H7 (cell line): ENCODE measurements around the gene PTPRD. TPM values are rescaled to one million over a fixed set of nuclear protein-coding genes. Genes with fewer than 3 reads are reported as not detected.

Experiments used
- DNase-seq: peaks from one replicate; pipeline ENCODE4 v3.0.0; 2012
- H3K27me3 ChIP-seq: 2 replicates; pipeline ENCODE4 v1.6.0; 2011; ENCODE audit warnings: mild to moderate bottlenecking, low read length; ENCODE audit not compliant: control insufficient read depth, insufficient read depth
- H3K36me3 ChIP-seq: replicated peaks from 2 replicates; pipeline ENCODE4 v1.5.1; 2011; ENCODE audit warnings: low read length; ENCODE audit not compliant: control insufficient read depth, insufficient read depth
- H3K4me3 ChIP-seq: 2 replicates; pipeline ENCODE4 v1.5.1; 2011; ENCODE audit warnings: low read depth, mild to moderate bottlenecking, control low read depth, low read length, moderate library complexity; ENCODE audit not compliant: insufficient read depth
- total RNA-seq: library from RNA; depleted of rRNA; stranded (reverse); fragments of >200 nt; shearing (Covaris generic); gene quantifications from 2 replicates; pipeline ENCODE4 v1.2.3, GENCODE V29; 2014

PTPRD gene
- total RNA-seq, 1 experiment from 2014 or later = 21.5 TPM

DNA sequence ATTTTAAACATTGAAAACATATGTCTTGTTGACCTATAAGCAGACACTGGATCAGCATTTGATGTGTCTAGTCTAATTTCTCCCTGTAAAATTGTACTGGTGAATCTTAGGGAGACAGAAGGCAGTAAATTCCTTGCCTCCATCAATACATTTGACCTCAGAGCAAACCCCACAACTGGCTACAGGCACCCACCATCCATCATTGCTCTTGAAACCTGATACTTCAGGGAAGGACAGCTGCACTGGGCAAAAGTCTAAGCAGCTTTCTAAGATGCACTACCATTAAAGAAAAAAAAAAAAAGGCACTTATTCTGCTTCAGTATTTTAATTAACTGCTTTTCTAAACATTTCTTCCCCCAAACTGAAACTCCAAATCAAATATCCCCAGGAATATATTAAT is 1761.9 kb downstream of the PTPRD start:
- H3K4me3 ChIP-seq = no peak overlapping the region
- DNase-seq = no peak
- H3K36me3 ChIP-seq = no peaks in the 10 kb centered on the region
- no peaks in the 10 kb centered on the region for H3K27me3 ChIP-seq

DNA sequence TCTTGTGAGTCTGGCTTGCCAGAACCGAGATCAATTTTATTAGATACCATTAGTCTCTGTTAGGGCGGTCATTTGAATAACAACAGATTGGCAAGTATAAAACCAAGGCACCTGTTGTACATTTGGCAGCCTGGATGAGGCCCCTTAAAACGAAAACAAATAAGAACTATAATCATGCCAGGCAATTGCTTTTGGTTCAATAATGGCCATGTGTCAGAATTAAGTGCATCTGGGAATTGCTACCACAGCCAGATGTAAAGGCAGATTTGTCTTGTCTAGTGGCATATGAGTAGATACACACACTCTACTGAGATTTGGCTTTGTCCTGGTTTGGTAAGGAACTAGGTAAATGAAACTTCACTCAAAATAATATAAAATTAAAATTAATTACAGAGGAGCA is 1767.0 kb downstream of the PTPRD start:
- H3K4me3 ChIP-seq = no peak overlapping the region
- DNase-seq = no peak
- no peaks in the 10 kb centered on the region for H3K36me3 ChIP-seq
- H3K27me3 ChIP-seq = no peaks in the 10 kb centered on the region

DNA sequence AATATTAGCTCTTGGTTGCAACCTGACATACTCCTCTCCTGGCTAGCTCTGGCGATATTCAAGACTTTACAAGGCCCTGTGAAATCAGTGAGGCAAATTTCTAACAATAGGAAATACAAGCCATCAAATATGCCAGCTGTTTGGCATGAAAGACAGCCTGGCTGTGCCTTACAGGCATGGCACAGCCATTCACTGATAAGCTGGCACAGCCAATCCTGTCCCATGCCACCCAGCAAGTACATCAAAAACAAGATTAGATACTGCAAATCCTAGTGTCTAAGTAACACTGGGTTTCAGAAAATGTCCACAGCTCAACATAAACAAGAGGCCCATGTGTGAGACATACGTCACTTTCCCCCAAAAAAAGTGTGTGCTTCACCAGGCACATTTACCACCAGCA is 1767.4 kb downstream of the PTPRD start:
- H3K27me3 ChIP-seq = no peaks in the 10 kb centered on the region
- no peak for DNase-seq
- no peaks in the 10 kb centered on the region for H3K36me3 ChIP-seq
- no peak overlapping the region for H3K4me3 ChIP-seq

GRCh38 chr9:8844549-8844948 is 1768.3 kb downstream of the PTPRD start:
- no peak for DNase-seq
- H3K4me3 ChIP-seq = no peak overlapping the region
- H3K27me3 ChIP-seq = no peaks in the 10 kb centered on the region
- H3K36me3 ChIP-seq = no peaks in the 10 kb centered on the region

DNA sequence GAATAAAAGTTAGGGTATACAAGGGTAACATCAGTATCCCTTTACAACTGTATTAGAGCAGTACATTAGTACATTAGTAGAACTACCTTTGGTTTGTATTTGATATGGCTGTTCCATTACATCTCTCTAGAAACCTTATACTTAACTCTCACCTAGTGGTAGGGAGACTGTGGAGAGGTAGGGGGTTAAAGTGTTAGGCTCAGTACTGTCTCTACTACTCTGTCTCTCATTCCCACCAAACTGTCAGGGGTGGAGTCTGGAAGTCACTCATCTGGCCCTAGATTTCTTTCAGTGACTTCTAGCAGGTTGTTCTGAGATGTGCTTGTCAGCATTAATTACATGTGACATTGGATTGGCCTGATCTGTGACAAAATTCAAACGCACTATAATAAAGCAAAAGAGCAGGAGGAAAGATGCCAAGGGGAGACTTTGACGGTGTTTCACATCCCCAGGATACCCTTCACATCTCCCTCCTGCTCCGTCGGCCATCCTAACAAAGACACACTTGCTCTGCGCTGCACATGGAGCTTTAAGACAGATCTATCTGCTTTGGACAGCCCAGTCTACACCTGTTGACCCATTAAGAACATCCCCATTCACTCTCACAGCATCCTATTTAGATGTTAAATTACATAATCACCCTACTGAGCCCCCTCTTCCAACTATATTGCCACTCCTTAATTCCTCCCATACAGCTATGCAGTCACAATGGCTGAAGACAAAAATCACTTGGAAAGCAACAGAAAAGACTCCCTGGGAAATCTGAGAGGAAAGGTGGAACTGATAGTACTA is 1770.2 kb downstream of the PTPRD start:
- Histone ChIP-seq H3K4me3 (no peak overlapping the region), H3K36me3 (no peaks in the 10 kb centered on the region), H3K27me3 (no peaks in the 10 kb centered on the region)
- DNase-seq = no peak

- Histone ChIP-seq H3K4me3 (no peak overlapping the region), H3K27me3 (no peaks in the 10 kb centered on the region), H3K36me3 (no peaks in the 10 kb centered on the region)
- no peak for DNase-seq
Observed at GRCh38 chr9:8838136-8838535, 1774.7 kb downstream of the PTPRD start.

DNA sequence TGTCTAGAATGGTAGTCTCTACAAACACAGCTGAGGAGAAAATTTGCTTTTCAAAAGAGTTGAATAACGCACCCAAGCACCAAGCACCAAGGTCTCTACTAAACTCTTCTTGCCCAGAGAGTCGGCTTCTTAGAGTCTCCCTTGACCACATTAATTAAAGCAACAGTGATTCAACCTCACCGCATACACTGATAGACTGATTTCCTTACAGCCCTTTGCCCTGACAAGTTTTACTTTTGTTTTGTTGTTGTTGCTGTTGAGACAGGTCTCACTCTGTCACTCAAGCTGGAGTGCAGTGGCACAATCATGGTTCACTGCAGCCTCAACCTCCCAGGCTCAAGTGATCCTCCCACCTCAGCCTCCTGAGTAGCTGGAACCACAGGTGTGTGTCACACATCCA is 1777.5 kb downstream of the PTPRD start:
- DNase-seq = no peak
- H3K4me3 ChIP-seq = no peak overlapping the region
- no peaks in the 10 kb centered on the region for H3K27me3 ChIP-seq
- no peaks in the 10 kb centered on the region for H3K36me3 ChIP-seq

- H3K27me3 ChIP-seq = no peaks in the 10 kb centered on the region
- H3K4me3 ChIP-seq = no peak overlapping the region
- no peak for DNase-seq
- no peaks in the 10 kb centered on the region for H3K36me3 ChIP-seq
Observed at GRCh38 chr9:8832955-8833354, 1779.8 kb downstream of the PTPRD start.

DNA sequence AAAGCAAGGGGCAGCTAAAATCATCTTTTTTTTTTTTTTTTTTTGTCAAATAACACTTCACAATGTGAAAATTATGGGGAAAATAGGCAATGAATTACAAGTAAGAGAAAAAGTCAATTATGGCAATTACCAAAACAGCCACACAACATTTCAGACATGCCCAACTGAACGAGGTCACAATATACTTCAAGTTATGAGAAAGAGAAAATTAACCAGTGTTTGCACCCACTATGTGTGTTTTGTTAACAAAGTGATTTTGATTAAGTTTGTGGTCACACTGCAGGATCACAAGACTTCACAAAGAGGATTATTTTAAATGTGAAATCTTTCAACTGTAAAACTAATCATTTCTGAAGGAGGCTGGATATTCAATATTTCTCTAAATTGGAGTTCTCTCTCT is 1780.4 kb downstream of the PTPRD start:
- Histone ChIP-seq H3K36me3 (no peaks in the 10 kb centered on the region), H3K4me3 (no peak overlapping the region), H3K27me3 (no peaks in the 10 kb centered on the region)
- DNase-seq = no peak

GRCh38 chr9:8831568-8831967 is 1781.2 kb downstream of the PTPRD start:
- H3K27me3 ChIP-seq = no peaks in the 10 kb centered on the region
- no peak overlapping the region for H3K4me3 ChIP-seq
- no peaks in the 10 kb centered on the region for H3K36me3 ChIP-seq
- DNase-seq = no peak

DNA sequence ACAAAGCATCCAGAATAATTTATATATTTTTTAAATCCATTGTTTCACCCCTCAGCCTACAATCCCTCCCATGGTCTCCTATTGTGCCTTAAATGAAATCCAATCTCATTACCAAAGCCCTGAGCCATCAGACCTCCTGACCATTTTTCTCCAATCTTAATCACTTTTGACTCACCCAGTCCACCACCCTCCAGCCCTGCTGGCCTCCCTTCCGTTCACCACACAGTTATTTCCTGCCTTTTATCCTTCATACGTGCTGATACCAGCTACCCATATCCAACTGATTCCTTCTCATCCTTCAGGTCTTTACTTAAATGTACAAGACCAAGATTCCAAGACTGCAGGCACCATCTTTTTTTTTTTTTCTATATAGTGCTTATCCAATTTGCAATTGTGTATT is 1786.5 kb downstream of the PTPRD start:
- no peaks in the 10 kb centered on the region for H3K27me3 ChIP-seq
- no peaks in the 10 kb centered on the region for H3K36me3 ChIP-seq
- DNase-seq = no peak
- H3K4me3 ChIP-seq = no peak overlapping the region

DNA sequence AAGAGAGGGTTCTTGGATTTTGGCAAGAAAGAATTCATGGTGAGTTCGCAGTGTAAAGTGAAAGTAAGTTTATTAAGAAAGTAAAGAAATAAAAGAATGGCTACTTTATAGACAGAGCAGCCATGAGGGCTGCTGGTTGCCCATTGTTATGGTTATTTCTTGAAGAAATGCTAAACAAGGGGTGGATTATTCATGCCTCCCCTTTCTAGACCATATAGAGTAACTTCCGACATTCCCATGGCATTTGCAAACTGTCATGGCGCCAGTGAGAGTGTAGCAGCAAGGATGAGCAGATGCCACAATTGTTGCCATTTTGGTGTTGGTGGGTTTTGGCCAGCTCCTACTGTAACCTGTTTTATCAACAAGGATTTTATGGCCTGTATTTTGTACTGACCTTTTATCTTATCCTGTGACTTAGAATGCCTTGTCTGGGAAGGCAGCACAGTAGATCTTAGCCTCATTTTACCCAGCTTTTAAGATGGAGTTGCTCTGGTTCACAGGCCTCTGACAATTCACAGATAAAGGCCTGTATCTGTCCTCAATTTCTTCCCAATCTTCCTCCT is 1787.1 kb downstream of the PTPRD start:
- DNase-seq = no peak
- H3K27me3 ChIP-seq = no peaks in the 10 kb centered on the region
- no peaks in the 10 kb centered on the region for H3K36me3 ChIP-seq
- H3K4me3 ChIP-seq = no peak overlapping the region

DNA sequence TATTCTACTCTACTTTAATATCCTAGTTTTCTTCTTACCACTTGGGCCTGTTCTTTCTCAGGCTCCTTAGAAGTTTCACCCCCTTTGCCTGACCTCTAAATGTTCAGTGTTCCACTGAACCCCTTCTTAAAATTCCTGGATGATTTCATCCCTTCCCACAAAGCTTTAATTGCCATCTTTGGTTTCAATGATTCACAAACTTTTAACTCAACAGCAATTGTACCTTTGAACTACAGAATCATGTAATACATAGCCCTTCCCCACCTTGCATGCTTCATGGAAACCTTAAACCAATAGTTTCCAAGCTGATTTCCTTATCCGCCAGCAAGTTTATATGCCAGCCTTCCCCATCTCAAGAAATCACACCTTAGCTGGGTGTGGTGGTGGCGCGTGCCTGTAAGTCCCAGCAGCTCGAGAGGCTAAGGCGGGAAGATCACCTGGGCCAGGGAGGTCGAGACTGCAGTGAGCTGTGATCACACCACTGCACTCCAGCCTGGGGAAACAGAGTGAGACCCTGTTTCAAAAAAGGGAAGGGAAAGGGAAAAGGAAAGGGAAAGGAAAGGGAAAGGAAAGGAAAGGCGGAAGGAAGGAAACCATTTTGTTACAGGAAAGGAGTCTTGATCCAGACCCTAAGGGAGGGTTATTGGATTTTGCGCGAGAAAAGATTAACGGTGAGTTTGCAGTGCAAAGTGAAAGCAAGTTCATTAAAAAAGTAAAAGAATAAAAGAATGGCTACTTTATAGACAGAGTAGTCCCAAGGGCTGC is 1789.5 kb downstream of the PTPRD start:
- no peaks in the 10 kb centered on the region for H3K27me3 ChIP-seq
- no peak for DNase-seq
- no peak overlapping the region for H3K4me3 ChIP-seq
- no peaks in the 10 kb centered on the region for H3K36me3 ChIP-seq

DNA sequence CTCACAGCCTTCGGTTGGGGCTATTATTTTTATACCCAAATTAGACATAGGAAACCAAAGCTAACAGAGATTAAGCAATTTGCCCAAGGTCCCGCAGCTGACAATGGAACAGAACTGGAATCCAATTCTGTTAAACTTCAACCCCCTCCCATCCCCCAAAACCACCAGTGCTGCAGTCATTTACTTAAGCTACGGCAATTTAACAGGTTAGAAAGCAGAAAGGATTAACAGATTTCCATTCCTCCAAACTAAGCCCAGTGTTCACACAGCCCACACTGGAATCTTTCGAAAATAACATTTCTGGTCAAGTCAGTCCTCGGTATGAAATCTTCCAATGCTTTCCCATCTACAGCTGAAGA is 1790.2 kb downstream of the PTPRD start:
- Histone ChIP-seq H3K36me3 (no peaks in the 10 kb centered on the region), H3K27me3 (no peaks in the 10 kb centered on the region), H3K4me3 (no peak overlapping the region)
- no peak for DNase-seq
